Tibial nerve (tissue), 4 donors: ENCODE measurements around the gene LEF1.

Source experiments
- EP300 ChIP-seq, 2 donors: sonication (generic); formaldehyde crosslinking; IDR thresholded peaks; one replicate each; pipeline ENCODE4 v1.6.1; 2017; ENCODE audit warnings: antibody characterized with exemption in 2 of 2, mild to moderate bottlenecking in 1 of 2
- POLR2A ChIP-seq, 2 donors: fragments of 450-650 bp; IDR thresholded peaks; one replicate each; pipeline ENCODE4 v1.6.1; 2017; ENCODE audit warnings: antibody characterized with exemption in 2 of 2, mild to moderate bottlenecking in 2 of 2, moderate library complexity in 2 of 2
- TF ChIP-seq, protein P1 (sequence below), 5 experiments: fragments of 200-600 bp in 3 of 5; fragments of 450-650 bp in 2 of 5; sonication (generic) in 3 of 5; IDR thresholded peaks; one replicate each; pipeline ENCODE4 v1.5.1; 2016 to 2019; ENCODE audit warnings: antibody characterized with exemption in 5 of 5, mild to moderate bottlenecking in 3 of 5, moderate library complexity in 2 of 5

- no peak for TF ChIP-seq POLR2A (IDR thresholded peaks at IDR 0.05)
- TF ChIP-seq, protein P1, sequence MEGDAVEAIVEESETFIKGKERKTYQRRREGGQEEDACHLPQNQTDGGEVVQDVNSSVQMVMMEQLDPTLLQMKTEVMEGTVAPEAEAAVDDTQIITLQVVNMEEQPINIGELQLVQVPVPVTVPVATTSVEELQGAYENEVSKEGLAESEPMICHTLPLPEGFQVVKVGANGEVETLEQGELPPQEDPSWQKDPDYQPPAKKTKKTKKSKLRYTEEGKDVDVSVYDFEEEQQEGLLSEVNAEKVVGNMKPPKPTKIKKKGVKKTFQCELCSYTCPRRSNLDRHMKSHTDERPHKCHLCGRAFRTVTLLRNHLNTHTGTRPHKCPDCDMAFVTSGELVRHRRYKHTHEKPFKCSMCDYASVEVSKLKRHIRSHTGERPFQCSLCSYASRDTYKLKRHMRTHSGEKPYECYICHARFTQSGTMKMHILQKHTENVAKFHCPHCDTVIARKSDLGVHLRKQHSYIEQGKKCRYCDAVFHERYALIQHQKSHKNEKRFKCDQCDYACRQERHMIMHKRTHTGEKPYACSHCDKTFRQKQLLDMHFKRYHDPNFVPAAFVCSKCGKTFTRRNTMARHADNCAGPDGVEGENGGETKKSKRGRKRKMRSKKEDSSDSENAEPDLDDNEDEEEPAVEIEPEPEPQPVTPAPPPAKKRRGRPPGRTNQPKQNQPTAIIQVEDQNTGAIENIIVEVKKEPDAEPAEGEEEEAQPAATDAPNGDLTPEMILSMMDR (IDR thresholded peaks at IDR 0.05), result no peak
- TF ChIP-seq EP300 (IDR thresholded peaks at IDR 0.05), result no peak
Observed at GRCh38 chr4:108004646-108005045, 164.1 kb downstream of the LEF1 start.
